ENCODE data around the gene ELMO2. TPM values are rescaled to one million over a fixed set of nuclear protein-coding genes. Genes with fewer than 3 reads are reported as not detected.

Gene ELMO2
- total RNA-seq, 3 donors from 2014 or later (not counting 1 experiment from before 2014, with no cell fraction given) = 108 to 156 (median 142) TPM

GRCh38 chr20:46346770-46347169 is 59.6 kb downstream of the ELMO2 start:
- peaks cover 17 to 29% of the 10 kb centered on the region in 2 donors for H3K4me1 Mint-ChIP-seq
- no peaks in the 10 kb centered on the region for H3K9me3 Mint-ChIP-seq
- no peaks in the 10 kb centered on the region for H3K9me3 ChIP-seq (ENCODE audit: control insufficient read depth, insufficient read depth, low read length)
- H3K4me1 ChIP-seq (ENCODE audit: control insufficient read depth, insufficient read depth, low read length) = peaks cover 12% of the 10 kb centered on the region
- ATAC-seq = no peak
- H3K36me3 Mint-ChIP-seq = no peaks in the 10 kb centered on the region
- H3K27ac ChIP-seq (ENCODE audit: low read length) = no peak overlapping the region
- intact Hi-C loops (cut with micrococcal nuclease) = no loop called here
- peaks cover 11 to 16% of the 10 kb centered on the region in 2 donors for H3K27me3 Mint-ChIP-seq (ENCODE audit: low read depth in 2 of 2)
- H3K27ac Mint-ChIP-seq = no peak overlapping the region
- 80% methylated on average over 7 of the region's 8 CpGs for WGBS (ENCODE audit: insufficient coverage)
- no peak for DNase-seq
- H3K4me3 Mint-ChIP-seq = no peak overlapping the region
- TF ChIP-seq CTCF (IDR thresholded peaks at IDR 0.05) = no peak
- H3K4me3 ChIP-seq (ENCODE audit: low read length) = no peak overlapping the region
- H3K36me3 ChIP-seq (ENCODE audit: control insufficient read depth, insufficient read depth, low read length) = peaks cover 9% of the 10 kb centered on the region
- peaks cover 4% of the 10 kb centered on the region for H3K27me3 ChIP-seq (ENCODE audit: control insufficient read depth, insufficient read depth, low read length)

- H3K9me3 ChIP-seq (ENCODE audit: control insufficient read depth, insufficient read depth, low read length) = no peaks in the 10 kb centered on the region
- H3K27me3 Mint-ChIP-seq (ENCODE audit: low read depth in 2 of 2) = peaks cover 16 to 18% of the 10 kb centered on the region in 2 donors
- peaks cover 12% of the 10 kb centered on the region for H3K4me1 ChIP-seq (ENCODE audit: control insufficient read depth, insufficient read depth, low read length)
- no peak overlapping the region for H3K4me3 ChIP-seq (ENCODE audit: low read length)
- no peak for DNase-seq
- H3K27ac Mint-ChIP-seq = no peak overlapping the region
- peaks cover 3% of the 10 kb centered on the region for H3K36me3 ChIP-seq (ENCODE audit: control insufficient read depth, insufficient read depth, low read length)
- TF ChIP-seq CTCF (IDR thresholded peaks at IDR 0.05) = no peak
- 69% methylated on average over 8 of the region's 8 CpGs for WGBS (ENCODE audit: insufficient coverage)
- intact Hi-C loops (cut with micrococcal nuclease) = no loop called here
- H3K27me3 ChIP-seq (ENCODE audit: control insufficient read depth, insufficient read depth, low read length) = peaks cover 4% of the 10 kb centered on the region
- no peaks in the 10 kb centered on the region for H3K36me3 Mint-ChIP-seq
- H3K9me3 Mint-ChIP-seq = no peaks in the 10 kb centered on the region
- H3K27ac ChIP-seq (ENCODE audit: low read length) = no peak overlapping the region
- ATAC-seq = no peak
- no peak overlapping the region for H3K4me3 Mint-ChIP-seq
- H3K4me1 Mint-ChIP-seq = peaks cover 7 to 17% of the 10 kb centered on the region in 2 donors
Measured at GRCh38 chr20:46344488-46345162, 61.8 kb downstream of the ELMO2 start.

GRCh38 chr20:46343975-46344357 is 62.4 kb downstream of the ELMO2 start:
- Mint-ChIP-seq H3K27me3 (ENCODE audit: low read depth in 2 of 2) (peaks cover 21 to 25% of the 10 kb centered on the region in 2 donors), H3K36me3 (no peaks in the 10 kb centered on the region), H3K4me1 (peaks cover 7 to 14% of the 10 kb centered on the region in 2 donors), H3K27ac (peak overlapping the region in 1 of 2 donors; percentile 59), H3K9me3 (no peaks in the 10 kb centered on the region), H3K4me3 (peak overlapping the region; percentile 13)
- Histone ChIP-seq H3K27me3 (ENCODE audit: control insufficient read depth, insufficient read depth, low read length) (peaks cover 4% of the 10 kb centered on the region), H3K4me1 (ENCODE audit: control insufficient read depth, insufficient read depth, low read length) (peaks cover 12% of the 10 kb centered on the region), H3K36me3 (ENCODE audit: control insufficient read depth, insufficient read depth, low read length) (no peaks in the 10 kb centered on the region), H3K9me3 (ENCODE audit: control insufficient read depth, insufficient read depth, low read length) (no peaks in the 10 kb centered on the region), H3K27ac (ENCODE audit: low read length) (no peak overlapping the region), H3K4me3 (ENCODE audit: low read length) (no peak overlapping the region)
- intact Hi-C loops (cut with micrococcal nuclease) = no loop called here
- ATAC-seq (no peak), DNase-seq (no peak)
- no peak for TF ChIP-seq CTCF (IDR thresholded peaks at IDR 0.05)
- 79% methylated on average over 2 of the region's 2 CpGs for WGBS (ENCODE audit: insufficient coverage)

Measured in natural killer cell (primary cell).